Heart right ventricle (tissue), 16 donors: ENCODE measurements around the gene TMEM47. TPM values are rescaled to one million over a fixed set of nuclear protein-coding genes. Genes with fewer than 3 reads are reported as not detected.
A peak's percentile ranks its signal among the peaks of the same experiment; 100 is the strongest.

Source experiments
- ATAC-seq, 8 donors: fragments of 200-7000 bp; cut with Tn5 transposase; one replicate each; pipeline ENCODE4 v1.9.1; 2020; ENCODE audit warnings: mild to moderate bottlenecking in 8 of 8, moderate library complexity in 8 of 8, moderate number of reproducible peaks in 1 of 8
- DNase-seq, 2 donors: peaks; one replicate each; pipeline ENCODE4 v3.0.0-alpha.2; 2020
- H3K27ac ChIP-seq, 10 donors: fragments of 200-600 bp; sonication (generic) in 2 of 10; one replicate each; pipeline versions ENCODE4 v1.5.0 to v1.8.0; 2020 to 2022; ENCODE audit warnings: mild to moderate bottlenecking in 3 of 10
- H3K27me3 ChIP-seq, 7 donors: fragments of 200-600 bp; one replicate each; pipeline ENCODE4 v1.8.0; 2021 to 2022; ENCODE audit warnings: mild to moderate bottlenecking in 2 of 7
- H3K36me3 ChIP-seq, 9 donors: fragments of 200-600 bp; sonication (generic) in 1 of 9; one replicate each; pipeline versions ENCODE4 v1.5.0 to v1.8.0; 2020 to 2022; ENCODE audit warnings: mild to moderate bottlenecking in 2 of 9
- H3K4me1 ChIP-seq, 9 donors: fragments of 200-600 bp; sonication (generic) in 1 of 9; one replicate each; pipeline versions ENCODE4 v1.5.0 to v1.8.0; 2020 to 2022; ENCODE audit warnings: mild to moderate bottlenecking in 4 of 9
- H3K4me3 ChIP-seq, 10 donors: fragments of 200-600 bp; sonication (generic) in 2 of 10; one replicate each; pipeline versions ENCODE4 v1.5.0 to v1.8.0; 2020 to 2022; ENCODE audit warnings: mild to moderate bottlenecking in 7 of 10, moderate library complexity in 2 of 10
- H3K9me3 ChIP-seq, 11 donors: fragments of 200-600 bp in 10 of 11; sonication (generic) in 2 of 11; one replicate each; pipeline versions ENCODE4 v1.5.0 to v1.8.0; 2013 to 2022; ENCODE audit warnings: mild to moderate bottlenecking in 2 of 11, control low read depth in 1 of 11, moderate library complexity in 1 of 11
- WGBS, 2 donors: extraction: QIAGEN DNeasy Blood & Tissue Kit; methylation state at CpG; one replicate each; pipeline ENCODE4 v1.1.7; 2013; ENCODE audit warnings: inconsistent platforms in 1 of 2; 5-methylcytosine and 5-hydroxymethylcytosine counted together
- intact Hi-C, 10 donors: fragments of 100-400 bp; cut with DNase I; formaldehyde crosslinking; loops; one replicate each; pipeline versions ENCODE4 v1.11.1 to v1.14.2; 2022
- polyA plus RNA-seq, 2 donors: library from polyadenylated mRNA; stranded (reverse); fragments of 200-250 nt; gene quantifications; one replicate each; pipeline ENCODE4 v1.2.3, GENCODE V29; 2013
- total RNA-seq, 10 donors: library from RNA; stranded (reverse); fragmentation: NEBNext Ultra II Directional in 3 of 10; extraction: Animal tissue kit (Norgen Biotek cat#: 25700) in 3 of 10; gene quantifications; one replicate each; pipeline versions ENCODE4 v1.2.1 to v1.2.4, GENCODE V29; 2021 to 2023
- TF ChIP-seq, protein P1 (sequence below), 9 donors: fragments of 200-600 bp; sonication (generic) in 2 of 9; IDR thresholded peaks; one replicate each; pipeline versions ENCODE4 v1.5.0 to v1.8.0; 2021 to 2022; ENCODE audit warnings: antibody characterized with exemption in 9 of 9, mild to moderate bottlenecking in 5 of 9, moderate library complexity in 1 of 9
- donor health status: Arrhythmogenic right ventricular cardiomyopathy.
- donor health status: ischemic (EF 13 %, LVEDD 7.1; RV severe dilation, severe dysfunction).
- donor health status: healthy with polysubstance abuse.
- donor health status: DM: no; HTN: yes; CAD: no.
- donor health status: DM: no; HTN: no; CAD: no.
- donor health status: ischemic (EF 25% LVEDD 6.9; RV normal size, moderate dysfunction).
- donor health status: ischemic (EF 25% LVEDD 5.7; RV mildly dilated, moderate dysfunction).
- donor health status: healthy.
- donor health status: DM: yes; HTN: yes; CAD: no.
- donor health status: Ischemic cardiomyopathy.
- donor health status: ischemic (EF 35%, LVEDD 5.7; RV mildly dilated, moderate dysfunction).
- donor health status: nonischemic (EF 11% LVEDD 7.7; RV severe dilation, severe dysfunction).
- donor health status: DM: yes; HTN: yes; CAD: no.
- donor health status: PGD.
- donor health status: ischemic (EF 29% LVEDD 5.4; RV normal size, mild dysfunction).
- donor health status: nonischemic (EF 23%, LVEDD 6.1; RV moderate dilation, normal function).

The TMEM47 gene
- total and polyA plus RNA-seq, 12 donors: 10.1 to 38.7 (median 31.4) TPM

DNA sequence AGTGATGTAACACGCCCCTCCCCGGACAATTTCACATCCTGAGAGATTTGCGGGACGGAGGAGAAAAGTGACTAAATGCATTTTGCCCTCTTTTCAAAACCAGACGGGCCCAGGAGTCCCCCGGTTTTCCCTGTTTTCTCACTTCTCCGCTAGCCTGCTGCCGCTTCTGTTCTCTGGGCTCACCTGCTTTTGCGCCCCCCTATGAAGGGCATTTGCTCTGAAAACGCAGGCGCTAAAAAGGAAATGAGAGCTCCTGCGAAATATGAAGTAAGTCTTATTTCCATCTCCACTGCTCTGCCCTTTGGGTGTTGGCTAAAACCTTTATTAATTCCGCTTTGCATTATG is 613 bp upstream of the TMEM47 start:
- Histone ChIP-seq H3K4me1 (peaks cover 0 to 13% (median 0%) of the 10 kb centered on the region in 9 donors), H3K9me3 (no peaks in the 10 kb centered on the region), H3K27ac (peak overlapping the region in 9 of 10 donors; percentile 66 to 90 (median 82)), H3K4me3 (peak overlapping the region in 9 of 10 donors; percentile 58 to 76 (median 68)), H3K27me3 (peaks cover 0 to 48% (median 0%) of the 10 kb centered on the region in 7 donors), H3K36me3 (no peaks in the 10 kb centered on the region)
- DNase-seq (no peak), ATAC-seq (no peak)
- 7 to 8% methylated on average over 9 to 13 of the region's 13 CpGs for WGBS, 2 donors
- TF ChIP-seq, protein P1, sequence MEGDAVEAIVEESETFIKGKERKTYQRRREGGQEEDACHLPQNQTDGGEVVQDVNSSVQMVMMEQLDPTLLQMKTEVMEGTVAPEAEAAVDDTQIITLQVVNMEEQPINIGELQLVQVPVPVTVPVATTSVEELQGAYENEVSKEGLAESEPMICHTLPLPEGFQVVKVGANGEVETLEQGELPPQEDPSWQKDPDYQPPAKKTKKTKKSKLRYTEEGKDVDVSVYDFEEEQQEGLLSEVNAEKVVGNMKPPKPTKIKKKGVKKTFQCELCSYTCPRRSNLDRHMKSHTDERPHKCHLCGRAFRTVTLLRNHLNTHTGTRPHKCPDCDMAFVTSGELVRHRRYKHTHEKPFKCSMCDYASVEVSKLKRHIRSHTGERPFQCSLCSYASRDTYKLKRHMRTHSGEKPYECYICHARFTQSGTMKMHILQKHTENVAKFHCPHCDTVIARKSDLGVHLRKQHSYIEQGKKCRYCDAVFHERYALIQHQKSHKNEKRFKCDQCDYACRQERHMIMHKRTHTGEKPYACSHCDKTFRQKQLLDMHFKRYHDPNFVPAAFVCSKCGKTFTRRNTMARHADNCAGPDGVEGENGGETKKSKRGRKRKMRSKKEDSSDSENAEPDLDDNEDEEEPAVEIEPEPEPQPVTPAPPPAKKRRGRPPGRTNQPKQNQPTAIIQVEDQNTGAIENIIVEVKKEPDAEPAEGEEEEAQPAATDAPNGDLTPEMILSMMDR (IDR thresholded peaks at IDR 0.05): no peak
- intact Hi-C loops: loop anchor here in 3 of 10 donors (2.0 to 10.0 kb wide), 3 partner anchors 25 to 73 kb away; no protein-coding TSS in a partner anchor

DNA sequence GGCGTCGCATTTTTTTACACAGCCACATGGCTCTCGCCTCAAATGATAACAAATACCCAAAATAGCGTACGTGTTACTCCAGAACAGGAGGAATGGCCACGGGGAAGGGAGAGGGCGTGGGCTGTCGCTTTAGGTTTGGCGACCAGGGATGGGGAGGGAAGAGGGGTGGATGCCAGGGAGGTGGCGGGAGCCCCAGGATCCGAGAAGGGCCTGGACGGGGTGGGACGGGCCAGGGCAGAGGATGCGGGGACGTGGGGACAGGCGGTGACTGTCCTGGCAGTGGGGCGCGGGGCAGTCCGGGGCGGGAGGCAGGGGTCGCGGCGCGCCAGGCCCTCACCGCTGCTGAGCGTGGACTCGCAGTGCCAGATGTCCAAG is 631 bp downstream of the TMEM47 start:
- Histone ChIP-seq H3K4me3 (peak overlapping the region; percentile 32 to 76 (median 67)), H3K9me3 (no peaks in the 10 kb centered on the region), H3K27ac (peak overlapping the region; percentile 64 to 90 (median 85)), H3K27me3 (peaks cover 0 to 48% (median 0%) of the 10 kb centered on the region in 7 donors), H3K36me3 (no peaks in the 10 kb centered on the region), H3K4me1 (peaks cover 0 to 26% (median 4%) of the 10 kb centered on the region in 9 donors)
- TF ChIP-seq, protein P1 (IDR thresholded peaks at IDR 0.05): no peak
- DNase-seq (peak in 1 of 2 donors; percentile 21), ATAC-seq (peak; percentile 2 to 53 (median 11))
- 3 to 4% methylated on average over 15 to 27 of the region's 27 CpGs for WGBS, 2 donors
- intact Hi-C loops: loop anchor here in 3 of 10 donors (2.0 to 10.0 kb wide), 3 partner anchors 24 to 72 kb away; no protein-coding TSS in a partner anchor

DNA sequence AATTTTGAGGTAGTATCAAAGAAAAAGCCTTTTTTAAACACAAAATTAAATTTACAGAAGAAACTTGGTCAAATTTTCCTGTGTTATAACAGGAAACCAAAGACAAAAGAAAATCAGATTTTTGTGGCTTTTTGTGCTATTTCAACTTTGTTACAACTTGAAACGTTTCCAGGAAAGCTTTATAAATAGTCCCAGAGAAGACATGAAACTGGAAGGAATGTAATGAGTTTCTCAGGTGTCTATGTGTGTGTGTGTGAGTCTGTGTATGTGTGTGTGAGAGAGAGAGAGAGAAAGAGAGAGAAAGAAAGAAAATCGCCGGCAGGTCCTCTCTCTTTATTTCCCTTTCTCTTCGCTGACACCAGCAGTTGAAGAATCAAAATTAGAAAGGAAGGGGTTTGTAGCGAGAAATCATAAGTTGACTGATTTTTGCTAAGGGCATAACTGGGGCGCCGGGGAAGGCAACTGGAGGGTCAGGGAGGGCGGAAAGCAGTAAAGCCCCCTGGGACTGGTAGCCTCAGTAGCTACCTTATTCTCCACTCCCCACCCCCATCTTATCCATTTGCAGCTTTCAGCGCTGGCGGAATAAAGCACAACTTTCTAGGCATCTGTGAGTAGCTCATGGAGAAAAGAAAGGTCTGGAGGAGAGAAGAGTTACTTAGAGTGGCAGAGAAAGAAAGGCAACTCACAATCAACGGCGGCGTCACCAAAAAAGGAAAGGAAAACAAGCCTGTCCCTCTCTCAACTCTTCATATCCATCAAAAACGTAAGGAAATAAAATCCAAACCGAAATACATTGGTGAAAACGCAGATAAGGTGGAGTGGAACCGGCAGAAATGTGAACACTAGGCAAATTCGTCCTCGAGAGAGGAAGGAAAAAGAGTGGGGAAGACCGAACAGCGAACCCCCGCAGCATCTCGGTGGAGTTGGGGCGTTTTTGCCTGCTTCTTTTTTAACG is 1.3 kb downstream of the TMEM47 start:
- no peaks in the 10 kb centered on the region for H3K9me3 ChIP-seq
- peaks cover 0 to 33% (median 7%) of the 10 kb centered on the region in 9 donors for H3K4me1 ChIP-seq
- ATAC-seq (peak in 3 of 8 donors; percentile 5 to 17 (median 16)), DNase-seq (peak in 1 of 2 donors; percentile 8)
- intact Hi-C loops: loop anchor here in 3 of 10 donors (2.0 to 10.0 kb wide), 3 partner anchors 23 to 71 kb away; no protein-coding TSS in a partner anchor
- TF ChIP-seq, protein P1 (IDR thresholded peaks at IDR 0.05): no peak
- peak overlapping the region; percentile 32 to 76 (median 67) for H3K4me3 ChIP-seq
- H3K36me3 ChIP-seq: no peaks in the 10 kb centered on the region
- H3K27ac ChIP-seq: peak overlapping the region; percentile 61 to 90 (median 85)
- 1 to 2% methylated on average over 24 to 25 of the region's 25 CpGs for WGBS, 2 donors
- H3K27me3 ChIP-seq: peaks cover 0 to 48% (median 0%) of the 10 kb centered on the region in 7 donors

DNA sequence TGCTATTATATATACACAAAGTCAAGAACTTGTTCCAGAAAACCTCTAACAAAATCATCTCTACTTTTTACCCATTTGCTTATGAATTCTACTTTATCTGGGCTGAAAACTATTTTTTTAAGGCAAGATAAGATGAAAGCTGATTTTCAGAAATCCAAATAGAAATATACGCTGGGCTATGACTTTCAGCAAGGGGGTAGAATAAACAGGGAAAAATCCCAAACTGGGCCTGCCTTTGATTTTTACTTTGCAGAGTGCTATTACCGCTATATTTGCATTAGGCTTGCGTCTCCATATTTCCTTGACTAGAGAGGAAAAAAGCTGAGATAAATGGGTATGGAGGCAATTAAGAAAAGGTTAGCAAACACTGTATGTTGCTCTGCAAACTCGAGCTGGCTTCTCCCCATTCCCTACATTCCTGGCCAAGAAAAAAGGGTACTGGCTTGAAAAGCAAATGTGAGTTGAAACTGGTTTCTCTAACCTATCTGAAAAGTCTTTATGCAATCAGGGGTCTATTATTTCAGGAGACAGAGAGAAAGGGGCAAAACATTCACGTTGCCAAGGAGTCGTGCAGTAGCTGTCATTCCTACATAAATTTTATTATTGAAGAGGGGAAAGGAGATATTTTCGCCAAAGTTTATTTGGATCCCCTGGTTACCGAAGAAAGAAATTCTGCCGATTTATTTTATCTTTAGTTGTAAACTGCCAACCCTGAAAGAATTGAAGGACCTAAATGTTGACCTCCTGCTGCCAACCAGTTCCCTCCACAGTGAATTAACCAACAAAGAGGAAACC is 2.2 kb downstream of the TMEM47 start:
- Histone ChIP-seq H3K9me3 (no peaks in the 10 kb centered on the region), H3K36me3 (no peaks in the 10 kb centered on the region), H3K27ac (peak overlapping the region; percentile 50 to 90 (median 85)), H3K4me1 (peaks cover 0 to 41% (median 7%) of the 10 kb centered on the region in 9 donors), H3K4me3 (peak overlapping the region; percentile 4 to 76 (median 67)), H3K27me3 (peaks cover 0 to 44% (median 0%) of the 10 kb centered on the region in 7 donors)
- DNase-seq: no peak
- TF ChIP-seq, protein P1 (IDR thresholded peaks at IDR 0.05): no peak
- WGBS, 2 donors: 5 to 7% methylated on average over 9 of the region's 9 CpGs
- intact Hi-C loops: loop anchor here in 3 of 10 donors (10.0 kb wide), 2 partner anchors 60 to 70 kb away; no protein-coding TSS in a partner anchor
- ATAC-seq: no peak
